Neural progenitor cell (in vitro differentiated cells): ENCODE measurements around the gene GAS2L3.

ENCODE experiments used
- CTCF ChIP-seq: fragments of 200-600 bp; sonication (generic); IDR thresholded peaks from 2 replicates; pipeline ENCODE4 v1.5.1; 2017; ENCODE audit warnings: antibody characterized with exemption, mild to moderate bottlenecking
- EZH2 ChIP-seq: fragments of 200-600 bp; sonication (generic); IDR thresholded peaks from 2 replicates; pipeline ENCODE4 v1.6.1; 2017; ENCODE audit warnings: antibody characterized with exemption, mild to moderate bottlenecking, moderate library complexity
- EZH2phosphoT487 ChIP-seq: fragments of 200-600 bp; sonication (generic); IDR thresholded peaks from 2 replicates; pipeline ENCODE4 v1.6.1; 2017; ENCODE audit warnings: antibody characterized with exemption

- TF ChIP-seq CTCF (no peak), EZH2 (no peak), EZH2phosphoT487 (no peak)
Observed at GRCh38 chr12:100545092-100545491, 28.4 kb upstream of the GAS2L3 start.
